ENCODE measurements around the gene PACRGL. TPM values are rescaled to one million over a fixed set of nuclear protein-coding genes. Genes with fewer than 3 reads are reported as not detected.

Gene PACRGL
- total RNA-seq, 1 experiment from 2014 or later: 17.2 TPM

GRCh38 chr4:20787940-20788665, 87.8 kb downstream of the PACRGL start:
- Mint-ChIP-seq H3K27ac (ENCODE audit: unreplicated experiment) (no peak overlapping the region), H3K27me3 (ENCODE audit: unreplicated experiment) (no peaks in the 10 kb centered on the region), H3K9me3 (ENCODE audit: low read depth, unreplicated experiment) (peaks cover 2% of the 10 kb centered on the region), H3K36me3 (ENCODE audit: insufficient read depth, unreplicated experiment) (peaks cover 2% of the 10 kb centered on the region), H3K4me3 (ENCODE audit: low read depth, unreplicated experiment) (no peak overlapping the region), H3K4me1 (ENCODE audit: low read depth, unreplicated experiment) (no peaks in the 10 kb centered on the region)
- no peak for DNase-seq
- intact Hi-C loops (cut with micrococcal nuclease; ENCODE audit: unreplicated experiment): no loop called here
- BruUV-seq (replicated peaks): no TSS peak
- TF ChIP-seq CTCF (IDR thresholded peaks at IDR 0.05; ENCODE audit: unreplicated experiment): no peak
- CTCF ChIA-PET: no interaction called here

All from Calu3 (cell line).